GM10266 (cell line): ENCODE measurements around the gene PAPOLA.

Experiments used
- DNase-seq: peaks from one replicate; pipeline ENCODE4 v3.0.0; 2012; ENCODE audit errors: extremely low spot score
- CTCF ChIP-seq: IDR thresholded peaks from 2 replicates; pipeline ENCODE4 v1.5.1; 2012; ENCODE audit warnings: mild to moderate bottlenecking, low read depth; ENCODE audit not compliant: control insufficient read depth, insufficient read depth; ENCODE audit errors: missing control alignments

PAPOLA gene

GRCh38 chr14:96584907-96585671 is 82.9 kb downstream of the PAPOLA start:
- DNase-seq = no peak
- TF ChIP-seq CTCF = no peak

- DNase-seq = no peak
These were observed 83.5 kb downstream of the PAPOLA start for GRCh38 chr14:96585672-96586013.

GRCh38 chr14:96586056-96586455 is 83.9 kb downstream of the PAPOLA start:
- no peak for DNase-seq
- no peak for TF ChIP-seq CTCF

More at GRCh38 chr14:96585672-96586013, 83.5 kb downstream of the PAPOLA start:
- no peak for TF ChIP-seq CTCF

GRCh38 chr14:96586921-96587822 is 85.0 kb downstream of the PAPOLA start:
- no peak for TF ChIP-seq CTCF
- no peak for DNase-seq

GRCh38 chr14:96587823-96588385 is 85.7 kb downstream of the PAPOLA start:
- no peak for DNase-seq
- no peak for TF ChIP-seq CTCF

- DNase-seq = no peak
- no peak for TF ChIP-seq CTCF
These were observed 86.5 kb downstream of the PAPOLA start for GRCh38 chr14:96588410-96589257.
